K562 treated with DMSO at 1 percent for 48 hours (cell line): ENCODE measurements around the gene ADGRL2. TPM values are rescaled to one million over a fixed set of nuclear protein-coding genes. Genes with fewer than 3 reads are reported as not detected.

Source experiments
- total RNA-seq: library from RNA; unstranded; fragments of 300-600 nt; gene quantifications from 2 replicates; pipeline ENCODE4 v1.2.3, GENCODE V29; 2022; ENCODE audit warnings: low replicate concordance; ENCODE audit errors: extremely low read depth

The ADGRL2 gene
- not detected in 2 replicates for total RNA-seq

GRCh38 chr1:81800695-81801650 lies at the start of gene ADGRL2:
TSS of gene ADGRL2 (plus strand) at chr1:81800934. CDS start at chr1:81836985, 36,051 bp downstream.

